ENCODE data around the gene LHFPL5.

Gene LHFPL5

GRCh38 chr6:35857853-35858252 lies 52.7 kb downstream of the LHFPL5 start:
- no peak for DNase-seq

GRCh38 chr6:35859367-35859766 lies 54.2 kb downstream of the LHFPL5 start:
- no peak for DNase-seq

Measured in CD4-positive, alpha-beta T cell treated with Interferon gamma for 1 hour (primary cell).